Neural cell (in vitro differentiated cells): ENCODE measurements around the gene FIBCD1. TPM values are rescaled to one million over a fixed set of nuclear protein-coding genes. Genes with fewer than 3 reads are reported as not detected.

Experiments used
- H2AFZ ChIP-seq: fragments of 200-600, 300-800 bp; sonication (generic), shearing (Covaris generic); 2 replicates; pipeline ENCODE4 v1.6.0; 2014; ENCODE audit warnings: low read depth, mild to moderate bottlenecking, antibody characterized with exemption, low read length, moderate library complexity
- H3F3A ChIP-seq: fragments of 200-600 bp; shearing (Covaris generic); 2 replicates; pipeline ENCODE4 v1.6.1; 2016; ENCODE audit warnings: mild to moderate bottlenecking, moderate library complexity, mixed read lengths, antibody characterized with exemption, low read length; ENCODE audit not compliant: insufficient read depth, poor library complexity, severe bottlenecking
- H3K27ac ChIP-seq: fragments of 200-600, 300-800 bp; sonication (generic), shearing (Covaris generic); 2 replicates; pipeline ENCODE4 v1.5.1; 2014; ENCODE audit warnings: mild to moderate bottlenecking, low read length, moderate library complexity
- H3K27me3 ChIP-seq: fragments of 300-800, 200-600 bp; sonication (generic), shearing (Covaris generic); 2 replicates; pipeline ENCODE4 v1.6.0; 2014; ENCODE audit warnings: mild to moderate bottlenecking, low read depth, low read length, moderate library complexity; ENCODE audit not compliant: insufficient read depth
- H3K36me3 ChIP-seq: fragments of 300-800, 200-600 bp; sonication (generic), shearing (Covaris generic); 2 replicates; pipeline ENCODE4 v1.5.1; 2014; ENCODE audit warnings: mild to moderate bottlenecking, antibody characterized with exemption, low read length, moderate library complexity; ENCODE audit not compliant: insufficient read depth
- H3K4me2 ChIP-seq: fragments of 300-800, 200-600 bp; sonication (generic), shearing (Covaris generic); 2 replicates; pipeline ENCODE4 v1.6.0; 2014; ENCODE audit warnings: mild to moderate bottlenecking, low read length
- H3K4me3 ChIP-seq: fragments of 300-800, 200-600 bp; sonication (generic), shearing (Covaris generic); 2 replicates; pipeline ENCODE4 v1.5.1; 2014; ENCODE audit warnings: mild to moderate bottlenecking, low read length, moderate library complexity
- H3K79me2 ChIP-seq: fragments of 200-600 bp; shearing (Covaris generic); replicated peaks from 2 replicates; pipeline ENCODE4 v1.6.0; 2014; ENCODE audit warnings: mild to moderate bottlenecking, low read length, moderate library complexity; ENCODE audit not compliant: insufficient read depth
- H3K9ac ChIP-seq: fragments of 300-800, 200-600 bp; sonication (generic), shearing (Covaris generic); 2 replicates; pipeline ENCODE4 v1.6.1; 2016; ENCODE audit warnings: mild to moderate bottlenecking, low read length, mixed read lengths
- H3K9me2 ChIP-seq: fragments of 200-600 bp; shearing (Covaris generic); 2 replicates; pipeline ENCODE4 v1.6.1; 2016; ENCODE audit warnings: mild to moderate bottlenecking, low read length, mixed read lengths; ENCODE audit not compliant: insufficient read depth
- H3K9me3 ChIP-seq: fragments of 200-600, 300-800 bp; sonication (generic), shearing (Covaris generic); 2 replicates; pipeline ENCODE4 v1.6.1; 2016; ENCODE audit warnings: mild to moderate bottlenecking, mixed run types, low read length, moderate library complexity, mixed read lengths
- H4K20me1 ChIP-seq: fragments of 200-600 bp; shearing (Covaris generic); 2 replicates; pipeline ENCODE4 v1.6.1; 2016; ENCODE audit warnings: mild to moderate bottlenecking, mixed run types; ENCODE audit not compliant: insufficient read depth
- CTCF ChIP-seq: fragments of 450-650 bp; IDR thresholded peaks from 2 replicates; pipeline ENCODE4 v1.5.1; 2014; ENCODE audit warnings: antibody characterized with exemption, mild to moderate bottlenecking, moderate library complexity; ENCODE audit not compliant: poor library complexity, severe bottlenecking
- EP300 ChIP-seq: fragments of 450-650 bp; conservative IDR thresholded peaks from 2 replicates; pipeline ENCODE4 v1.6.1; 2014; ENCODE audit warnings: antibody characterized with exemption, mild to moderate bottlenecking, moderate library complexity; ENCODE audit not compliant: poor library complexity, severe bottlenecking
- EZH2 ChIP-seq: fragments of 200-600, 300-800 bp; shearing (Covaris generic), sonication (generic); IDR thresholded peaks from 2 replicates; pipeline ENCODE4 v1.6.1; 2014; ENCODE audit warnings: antibody characterized with exemption, low read length, borderline replicate concordance, mild to moderate bottlenecking; ENCODE audit not compliant: insufficient read depth, poor library complexity, severe bottlenecking
- MXI1 ChIP-seq: fragments of 450-650 bp; conservative IDR thresholded peaks from 2 replicates; pipeline ENCODE4 v1.6.1; 2014; ENCODE audit warnings: antibody characterized with exemption, mild to moderate bottlenecking; ENCODE audit not compliant: poor library complexity, severe bottlenecking
- POLR2AphosphoS5 ChIP-seq: IDR thresholded peaks from 2 replicates; pipeline ENCODE4 v1.6.1; 2012
- RAD21 ChIP-seq: fragments of 450-650 bp; conservative IDR thresholded peaks from 2 replicates; pipeline ENCODE4 v1.6.1; 2014; ENCODE audit warnings: antibody characterized with exemption, mild to moderate bottlenecking, moderate library complexity
- REST ChIP-seq: IDR thresholded peaks from 2 replicates; pipeline ENCODE4 v1.6.1; 2012; ENCODE audit warnings: borderline replicate concordance
- SMC3 ChIP-seq: fragments of 450-650 bp; conservative IDR thresholded peaks from 2 replicates; pipeline ENCODE4 v1.6.1; 2014; ENCODE audit warnings: antibody characterized with exemption, mild to moderate bottlenecking, moderate library complexity; ENCODE audit not compliant: poor library complexity
- TAF1 ChIP-seq: IDR thresholded peaks from 2 replicates; pipeline ENCODE4 v1.6.1; 2012; ENCODE audit warnings: low read depth
- polyA plus RNA-seq: library from polyadenylated mRNA; depleted of rRNA; stranded (reverse); fragments of >200 nt; gene quantifications from 2 replicates; pipeline ENCODE4 v1.2.3, GENCODE V29; 2014

Gene FIBCD1
- polyA plus RNA-seq, 1 donor from 2014 or later = 2.7 TPM

GRCh38 chr9:130949188-130950038 lies 10.4 kb upstream of the FIBCD1 start:
- Histone ChIP-seq H3K9me3 (no peaks in the 10 kb centered on the region), H4K20me1 (no peaks in the 10 kb centered on the region), H3K9ac (no peak overlapping the region), H3K4me3 (no peak overlapping the region), H3K79me2 (no peaks in the 10 kb centered on the region), H3K9me2 (no peaks in the 10 kb centered on the region), H2AFZ (no peak overlapping the region), H3K36me3 (no peaks in the 10 kb centered on the region), H3K27me3 (no peaks in the 10 kb centered on the region), H3K27ac (no peak overlapping the region), H3F3A (no peaks in the 10 kb centered on the region), H3K4me2 (no peak overlapping the region)
- TF ChIP-seq CTCF = no peak
- no peak for TF ChIP-seq REST
- no peak for TF ChIP-seq TAF1

DNA sequence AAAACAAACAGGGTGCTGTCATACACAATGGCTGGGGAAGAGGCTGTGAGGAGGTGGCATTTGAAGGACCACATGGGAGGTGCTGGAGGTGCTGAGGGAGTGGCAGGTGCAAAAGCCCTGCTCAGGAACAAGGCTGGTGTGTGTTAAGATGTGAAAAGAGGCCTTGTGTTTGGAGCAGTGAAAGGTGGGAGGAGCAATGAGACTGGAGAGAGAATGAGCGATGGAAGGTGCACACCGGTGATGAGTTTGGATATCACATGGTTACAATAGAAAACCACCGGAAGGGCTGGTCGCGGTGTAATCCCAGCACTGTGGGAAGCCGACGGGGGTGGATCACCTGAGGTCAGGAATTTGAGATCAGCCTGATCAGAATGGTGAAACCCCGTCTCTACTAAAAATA lies 9.2 kb upstream of the FIBCD1 start:
- Histone ChIP-seq H3K79me2 (no peaks in the 10 kb centered on the region), H3K27ac (no peak overlapping the region), H2AFZ (no peak overlapping the region), H3K4me2 (no peak overlapping the region), H3K9me2 (no peaks in the 10 kb centered on the region), H3F3A (no peaks in the 10 kb centered on the region), H3K4me3 (no peak overlapping the region), H3K9me3 (no peaks in the 10 kb centered on the region), H3K36me3 (no peaks in the 10 kb centered on the region), H3K9ac (no peak overlapping the region), H4K20me1 (no peaks in the 10 kb centered on the region), H3K27me3 (no peaks in the 10 kb centered on the region)
- TF ChIP-seq CTCF (no peak), TAF1 (no peak), POLR2AphosphoS5 (no peak), SMC3 (no peak), REST (no peak), MXI1 (no peak), RAD21 (no peak), EZH2 (no peak), EP300 (no peak)
